ENCODE measurements around the gene ZNF862.

ZNF862 gene

DNA sequence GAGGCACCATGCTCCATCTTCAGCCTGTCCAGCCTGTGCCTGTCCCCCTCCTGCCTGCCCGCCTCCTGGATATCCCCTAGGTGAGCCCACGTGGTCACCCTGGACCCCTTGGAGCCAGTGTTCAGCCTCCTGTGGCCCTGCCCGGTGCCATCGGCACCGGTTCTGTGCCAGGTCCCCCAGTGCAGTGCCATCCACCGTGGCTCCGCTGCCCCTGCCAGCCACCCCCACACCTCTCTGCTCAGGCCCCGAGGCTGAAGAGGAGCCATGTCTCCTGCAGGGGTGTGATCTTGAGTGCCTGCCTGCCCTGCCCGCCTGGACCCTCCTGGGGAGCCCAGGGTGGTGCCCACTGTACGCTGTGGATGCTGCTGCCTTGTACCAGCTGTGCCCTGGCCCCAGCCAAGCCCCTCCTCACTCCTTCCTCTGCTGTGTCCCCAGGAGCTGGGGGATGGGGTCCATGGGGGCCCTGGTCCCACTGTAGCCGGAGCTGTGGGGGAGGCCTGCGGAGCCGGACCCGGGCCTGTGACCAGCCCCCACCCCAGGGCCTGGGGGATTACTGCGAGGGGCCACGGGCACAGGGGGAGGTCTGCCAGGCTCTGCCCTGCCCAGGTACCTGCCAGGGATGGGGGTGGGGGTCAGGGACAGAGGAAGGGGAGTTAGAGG lies 26.2 kb upstream of the ZNF862 start:
- DNase-seq, result no peak

DNA sequence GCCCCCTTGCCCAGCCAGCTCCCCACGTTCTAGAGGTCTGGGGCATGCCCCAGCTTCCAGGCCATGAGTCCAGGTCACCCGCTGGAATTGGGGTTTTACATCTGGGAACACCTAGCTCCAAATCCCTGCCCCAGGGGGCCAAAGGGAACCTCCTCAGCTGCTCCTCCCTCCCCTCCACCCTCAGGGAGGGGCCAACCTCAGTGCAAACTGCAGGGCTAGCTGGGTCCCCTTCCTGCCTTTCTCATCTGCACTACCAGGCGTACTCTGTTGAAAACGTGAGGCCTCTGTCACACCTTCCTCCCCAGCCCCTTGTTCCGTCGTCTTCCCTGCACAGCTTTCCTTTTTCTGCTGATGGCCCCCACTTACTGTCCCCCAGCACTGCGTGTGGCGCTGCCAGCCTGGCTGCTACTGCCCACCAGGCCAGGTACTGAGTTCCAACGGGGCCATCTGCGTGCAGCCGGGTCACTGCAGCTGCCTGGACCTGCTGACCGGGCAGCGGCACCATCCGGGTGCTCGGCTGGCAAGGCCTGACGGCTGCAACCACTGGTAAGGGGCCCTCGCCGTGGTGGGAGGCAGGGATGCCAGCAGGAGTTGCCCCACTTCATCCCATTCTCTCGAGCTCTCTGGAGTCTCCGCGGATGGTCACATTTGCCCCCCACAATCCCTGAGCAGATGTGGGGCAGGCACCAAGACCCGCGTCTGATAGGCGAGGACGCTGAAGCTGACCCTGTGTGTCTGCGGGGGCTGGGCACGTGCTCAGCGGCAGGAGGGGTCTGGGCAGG lies 24.7 kb upstream of the ZNF862 start:
- DNase-seq, result no peak

DNA sequence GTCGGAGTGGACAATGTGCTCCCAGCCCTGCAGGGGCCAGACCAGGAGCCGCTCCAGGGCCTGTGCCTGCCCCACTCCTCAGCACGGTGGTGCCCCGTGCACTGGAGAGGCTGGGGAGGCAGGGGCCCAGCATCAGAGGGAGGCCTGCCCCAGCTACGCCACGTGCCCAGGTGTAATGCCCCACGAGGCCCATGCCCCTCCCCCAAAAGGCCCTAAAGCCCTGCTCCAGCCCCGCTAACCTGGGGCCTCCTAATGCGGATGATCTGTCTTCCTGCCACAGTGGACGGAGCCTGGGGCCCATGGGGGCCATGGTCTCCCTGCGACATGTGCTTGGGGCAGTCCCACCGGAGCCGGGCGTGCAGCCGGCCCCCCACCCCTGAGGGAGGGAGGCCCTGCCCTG lies 23.7 kb upstream of the ZNF862 start:
- DNase-seq, result no peak

DNA sequence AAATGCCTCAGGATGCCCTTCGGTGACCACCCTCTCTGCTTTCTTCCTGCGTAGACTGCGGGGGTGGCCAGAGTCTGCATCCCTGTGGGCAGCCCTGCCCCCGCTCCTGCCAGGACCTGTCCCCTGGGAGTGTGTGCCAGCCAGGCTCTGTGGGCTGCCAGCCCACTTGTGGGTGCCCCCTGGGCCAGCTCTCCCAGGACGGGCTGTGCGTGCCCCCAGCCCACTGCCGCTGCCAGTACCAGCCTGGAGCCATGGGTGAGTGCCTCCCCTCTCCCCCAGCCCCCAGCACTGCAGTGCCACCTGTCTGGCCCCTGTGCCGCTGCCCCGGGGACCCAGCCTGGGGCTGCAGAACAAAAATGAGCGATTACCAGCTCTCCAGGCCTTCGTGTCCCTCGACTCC lies 23.1 kb upstream of the ZNF862 start:
- no peak for DNase-seq

DNA sequence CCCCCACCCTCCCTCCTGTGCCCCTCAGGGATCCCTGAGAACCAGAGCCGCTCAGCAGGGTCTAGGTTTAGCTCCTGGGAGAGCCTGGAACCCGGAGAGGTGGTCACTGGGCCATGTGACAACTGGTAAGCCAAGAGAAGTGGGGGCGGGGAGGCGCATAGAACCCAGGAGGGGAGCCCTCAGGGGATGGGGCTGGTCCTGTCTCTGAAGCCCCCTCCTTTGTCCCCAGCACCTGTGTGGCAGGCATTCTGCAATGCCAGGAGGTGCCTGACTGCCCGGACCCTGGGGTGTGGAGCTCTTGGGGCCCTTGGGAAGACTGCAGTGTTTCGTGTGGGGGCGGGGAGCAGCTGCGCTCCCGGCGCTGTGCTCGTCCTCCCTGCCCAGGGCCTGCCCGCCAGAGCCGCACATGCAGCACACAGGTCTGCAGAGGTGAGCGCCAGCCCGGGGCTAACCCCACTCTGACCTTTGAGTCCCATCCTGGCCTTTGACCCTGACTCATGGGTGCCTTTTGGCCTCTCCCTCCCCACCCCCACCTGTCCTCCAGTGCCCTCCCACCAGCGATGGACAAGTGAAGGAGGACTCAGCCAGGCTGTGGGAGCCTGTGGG lies 22.4 kb upstream of the ZNF862 start:
- DNase-seq, result no peak

DNA sequence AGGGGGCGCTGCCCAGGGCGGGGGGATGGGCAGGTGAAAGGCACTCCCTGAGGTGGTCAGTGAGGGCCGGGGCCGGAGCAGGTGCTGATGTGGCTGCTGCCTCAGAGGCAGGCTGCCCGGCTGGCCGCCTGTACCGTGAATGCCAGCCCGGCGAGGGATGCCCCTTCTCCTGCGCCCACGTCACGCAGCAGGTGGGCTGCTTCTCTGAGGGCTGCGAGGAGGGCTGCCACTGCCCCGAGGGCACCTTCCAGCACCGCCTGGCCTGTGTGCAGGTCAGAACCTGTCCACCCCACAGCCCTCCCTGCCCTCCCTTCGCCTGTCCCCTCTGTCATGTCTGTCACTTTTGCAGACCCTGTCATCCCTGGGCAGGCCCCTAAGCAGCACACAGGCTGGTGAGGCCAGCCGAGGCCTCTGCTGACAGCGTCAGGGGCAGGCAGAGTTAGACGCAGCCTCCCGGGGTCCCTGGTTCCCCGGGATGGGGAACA lies 21.9 kb upstream of the ZNF862 start:
- DNase-seq, result no peak

DNA sequence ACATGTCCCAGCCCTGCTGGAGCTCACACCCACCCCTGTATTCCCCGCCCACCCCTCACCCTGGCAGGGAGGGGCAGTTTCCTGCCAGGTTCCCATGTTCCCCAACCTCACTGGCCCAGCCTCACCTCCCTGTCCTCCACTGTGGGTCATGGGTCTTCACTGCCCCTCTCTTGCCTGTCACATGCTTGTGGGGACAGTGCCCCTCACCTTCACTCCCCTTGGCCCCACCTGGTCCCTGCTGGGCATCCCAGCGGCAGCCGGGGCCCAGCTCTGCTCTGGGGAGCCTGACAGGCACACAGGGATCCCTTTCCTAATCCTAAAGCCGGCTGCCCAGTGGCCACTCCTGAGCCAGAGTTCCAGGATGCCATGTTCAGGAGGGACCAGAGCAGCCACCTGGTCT lies 21.4 kb upstream of the ZNF862 start:
- DNase-seq, result no peak

DNA sequence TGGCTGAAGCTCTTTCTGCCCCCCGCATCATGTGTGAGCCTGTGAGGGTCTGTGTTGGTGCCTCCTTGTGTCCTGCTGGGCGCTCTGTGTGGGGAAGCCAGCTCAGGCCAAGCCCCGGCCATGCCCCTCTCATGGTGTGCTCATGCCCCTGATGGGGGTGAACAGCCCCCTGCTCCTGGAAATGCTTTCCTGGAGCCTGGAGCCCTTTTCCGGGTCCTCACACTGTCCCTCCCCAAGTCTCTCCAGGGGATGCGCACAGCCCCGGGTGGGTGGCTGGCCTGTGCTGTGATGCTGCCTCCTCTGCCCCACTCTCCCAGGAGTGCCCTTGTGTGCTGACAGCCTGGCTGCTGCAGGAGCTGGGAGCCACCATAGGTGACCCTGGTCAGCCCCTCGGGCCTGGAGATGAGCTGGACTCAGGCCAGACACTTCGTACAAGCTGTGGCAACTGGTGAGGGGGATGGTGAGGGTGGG lies 20.8 kb upstream of the ZNF862 start:
- no peak for DNase-seq

DNA sequence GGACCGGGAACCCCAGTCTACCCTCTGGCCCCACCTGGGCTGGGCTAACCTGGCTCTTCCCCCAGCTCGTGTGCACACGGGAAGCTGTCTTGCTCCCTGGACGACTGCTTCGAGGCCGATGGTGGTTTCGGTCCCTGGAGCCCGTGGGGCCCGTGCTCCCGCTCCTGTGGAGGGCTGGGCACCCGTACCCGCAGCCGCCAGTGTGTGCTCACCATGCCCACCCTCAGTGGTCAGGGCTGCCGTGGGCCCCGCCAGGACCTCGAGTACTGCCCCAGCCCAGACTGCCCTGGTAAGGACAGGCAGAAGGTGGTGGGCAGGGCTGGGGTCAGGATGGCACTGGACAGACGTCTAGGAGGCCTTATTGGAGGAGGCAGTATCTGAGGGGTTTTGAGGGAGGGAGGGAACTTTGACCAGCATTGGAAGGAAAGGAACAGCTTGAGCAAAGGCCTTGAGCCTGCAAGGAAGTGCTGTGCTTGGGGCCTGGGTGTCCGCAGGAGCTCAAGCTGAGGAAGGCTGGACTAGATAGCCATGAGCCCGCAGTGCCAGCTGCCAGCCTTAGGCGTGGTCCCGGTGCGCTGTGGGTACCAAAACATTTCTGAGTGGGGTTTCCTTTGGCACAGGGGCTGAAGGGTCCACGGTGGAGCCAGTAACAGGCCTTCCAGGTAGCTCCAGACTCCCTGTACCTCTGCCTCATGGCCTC lies 20.2 kb upstream of the ZNF862 start:
- no peak for DNase-seq

DNA sequence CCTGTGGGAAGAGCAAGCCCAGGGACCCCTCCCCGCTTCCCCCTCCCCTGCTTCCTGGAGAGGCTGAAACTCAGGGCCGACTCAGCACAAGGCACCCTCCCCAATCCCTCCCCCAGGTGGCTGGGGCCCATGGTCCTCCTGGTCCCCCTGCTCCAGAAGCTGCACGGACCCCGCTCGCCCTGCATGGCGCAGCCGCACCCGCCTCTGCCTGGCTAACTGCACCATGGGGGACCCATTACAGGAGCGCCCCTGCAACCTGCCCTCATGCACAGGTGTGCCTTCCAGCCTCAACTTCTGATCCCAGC lies 19.7 kb upstream of the ZNF862 start:
- no peak for DNase-seq

DNA sequence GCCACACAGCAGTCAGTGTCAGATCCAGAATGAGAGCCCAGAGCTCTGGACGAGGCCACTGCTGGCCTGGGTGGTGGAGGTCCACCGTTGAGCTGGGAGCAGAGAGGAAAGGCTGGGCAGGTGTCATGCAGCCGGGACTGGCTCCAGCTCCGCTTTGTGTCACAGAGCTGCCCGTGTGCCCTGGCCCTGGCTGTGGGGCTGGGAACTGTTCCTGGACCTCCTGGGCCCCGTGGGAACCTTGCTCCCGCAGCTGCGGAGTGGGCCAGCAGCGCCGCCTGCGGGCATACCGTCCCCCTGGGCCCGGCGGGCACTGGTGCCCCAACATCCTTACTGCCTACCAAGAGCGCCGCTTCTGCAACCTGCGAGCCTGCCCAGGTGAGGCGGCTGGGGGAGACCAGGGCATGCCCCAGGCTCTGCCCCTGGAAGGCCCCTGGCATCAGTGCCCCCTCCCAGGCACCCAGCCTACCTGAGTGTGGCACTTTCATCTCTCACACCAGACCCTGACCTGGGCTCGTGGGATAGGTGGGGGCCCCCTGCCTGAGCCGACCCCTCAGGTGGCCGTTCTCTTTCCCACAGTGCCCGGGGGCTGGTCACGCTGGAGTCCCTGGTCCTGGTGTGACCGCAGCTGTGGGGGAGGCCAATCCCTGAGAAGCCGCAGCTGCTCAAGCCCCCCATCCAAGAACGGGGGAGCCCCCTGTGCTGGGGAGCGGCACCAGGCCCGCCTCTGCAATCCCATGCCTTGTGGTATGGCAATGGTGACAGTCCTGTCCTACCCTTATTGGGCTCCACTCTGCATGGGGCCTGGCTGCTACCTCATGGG lies 18.8 kb upstream of the ZNF862 start:
- DNase-seq, result no peak

DNA sequence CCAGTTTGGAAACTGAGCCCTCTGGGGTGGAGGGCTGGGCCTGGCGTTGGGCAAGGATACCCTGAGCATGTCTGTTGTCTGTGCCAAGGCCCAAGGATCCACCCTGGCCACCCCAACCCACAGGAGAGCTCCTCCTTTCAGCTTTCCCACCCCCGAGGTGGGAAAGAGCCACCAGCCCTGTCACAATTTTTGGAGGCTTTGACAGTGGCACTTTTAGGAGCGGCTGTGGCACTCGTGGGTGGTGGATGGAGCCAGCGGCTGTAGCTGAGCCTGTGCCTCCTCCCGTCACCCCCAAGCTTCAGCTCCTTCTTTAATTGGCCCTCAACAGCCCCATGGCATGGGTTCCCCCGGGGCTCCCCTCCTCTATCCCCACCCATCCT lies 18.2 kb upstream of the ZNF862 start:
- no peak for DNase-seq

DNA sequence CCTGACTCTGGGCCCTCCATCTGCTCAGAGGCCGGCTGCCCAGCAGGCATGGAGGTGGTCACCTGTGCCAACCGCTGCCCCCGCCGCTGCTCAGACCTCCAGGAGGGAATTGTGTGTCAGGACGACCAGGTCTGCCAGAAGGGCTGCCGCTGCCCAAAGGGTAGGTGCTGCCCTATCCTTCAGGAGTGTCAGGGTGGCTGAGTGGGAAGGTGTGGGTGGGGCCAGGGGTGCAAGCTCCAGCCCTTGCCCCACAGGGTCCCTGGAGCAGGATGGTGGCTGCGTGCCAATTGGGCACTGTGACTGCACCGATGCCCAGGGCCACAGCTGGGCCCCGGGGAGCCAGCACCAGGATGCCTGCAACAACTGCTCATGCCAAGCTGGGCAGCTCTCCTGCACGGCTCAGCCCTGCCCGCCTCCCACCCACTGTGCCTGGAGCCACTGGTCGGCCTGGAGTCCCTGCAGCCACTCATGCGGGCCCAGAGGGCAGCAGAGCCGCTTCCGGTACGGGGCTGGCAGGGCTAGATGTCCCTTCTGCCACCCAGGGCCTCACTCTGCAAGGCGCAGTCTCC lies 17.5 kb upstream of the ZNF862 start:
- DNase-seq, result no peak

DNA sequence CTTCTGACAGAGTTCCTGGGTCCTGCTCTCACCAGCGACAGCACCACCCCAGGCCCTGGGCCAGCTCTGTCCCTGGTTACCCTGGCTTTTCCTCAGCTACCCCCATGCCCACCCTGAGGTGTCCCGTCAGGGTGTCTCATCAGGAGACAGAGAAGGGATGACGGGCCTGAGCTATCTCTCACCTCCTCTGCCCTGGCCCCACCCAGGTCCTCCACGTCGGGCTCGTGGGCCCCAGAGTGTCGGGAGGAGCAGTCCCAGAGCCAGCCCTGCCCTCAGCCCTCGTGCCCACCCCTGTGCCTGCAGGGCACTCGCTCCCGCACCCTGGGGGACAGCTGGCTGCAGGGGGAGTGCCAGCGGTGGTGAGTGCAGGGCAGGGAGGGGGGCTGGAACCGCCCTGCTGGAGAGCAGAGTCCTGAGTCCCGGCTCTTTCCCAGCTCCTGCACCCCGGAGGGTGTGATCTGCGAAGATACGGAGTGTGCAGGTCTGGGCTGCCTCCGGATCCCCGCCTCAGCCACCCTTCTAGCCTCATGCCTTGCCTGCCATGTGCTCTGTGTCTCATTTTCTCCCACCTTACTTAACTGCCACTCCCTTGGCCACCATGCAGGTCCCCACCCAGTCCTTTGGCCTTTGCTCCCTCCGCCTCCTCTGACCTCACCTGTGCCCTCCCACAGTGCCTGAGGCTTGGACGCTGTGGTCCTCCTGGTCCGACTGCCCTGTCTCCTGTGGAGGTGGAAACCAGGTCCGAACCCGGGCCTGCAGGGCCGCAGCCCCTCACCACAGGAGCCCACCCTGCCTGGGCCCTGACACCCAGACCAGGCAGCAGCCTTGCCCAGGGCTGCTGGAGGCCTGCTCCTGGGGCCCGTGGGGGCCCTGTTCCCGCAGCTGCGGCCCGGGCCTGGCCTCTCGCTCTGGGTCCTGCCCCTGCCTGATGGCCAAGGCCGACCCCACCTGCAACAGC lies 16.7 kb upstream of the ZNF862 start:
- DNase-seq, result no peak

DNA sequence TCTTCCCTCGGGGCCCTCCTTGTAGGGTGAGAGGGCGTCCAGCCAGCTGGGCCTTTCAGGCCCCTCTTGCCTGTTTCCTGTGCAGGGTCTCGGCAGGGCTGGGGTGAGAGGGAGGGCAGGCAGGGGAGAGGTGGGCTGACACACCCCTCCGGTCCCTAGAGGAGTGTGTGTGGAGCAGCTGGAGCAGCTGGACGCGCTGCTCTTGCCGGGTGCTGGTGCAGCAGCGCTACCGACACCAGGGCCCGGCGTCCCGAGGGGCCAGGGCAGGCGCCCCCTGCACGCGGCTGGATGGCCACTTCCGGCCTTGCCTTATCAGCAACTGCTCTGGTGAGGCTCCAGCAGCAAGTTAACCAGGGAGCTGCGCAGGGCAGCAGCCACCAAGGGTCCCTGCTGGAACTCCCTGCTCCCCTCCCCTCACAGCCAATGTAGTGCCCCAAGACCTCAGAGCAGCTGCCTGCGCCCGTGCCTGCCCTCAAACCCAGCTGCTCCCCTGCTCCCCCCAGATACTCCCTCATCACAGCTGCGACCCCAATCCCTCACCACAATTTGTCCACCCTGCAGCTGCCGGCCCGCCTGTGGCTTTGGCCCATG lies 15.7 kb upstream of the ZNF862 start:
- no peak for DNase-seq

DNA sequence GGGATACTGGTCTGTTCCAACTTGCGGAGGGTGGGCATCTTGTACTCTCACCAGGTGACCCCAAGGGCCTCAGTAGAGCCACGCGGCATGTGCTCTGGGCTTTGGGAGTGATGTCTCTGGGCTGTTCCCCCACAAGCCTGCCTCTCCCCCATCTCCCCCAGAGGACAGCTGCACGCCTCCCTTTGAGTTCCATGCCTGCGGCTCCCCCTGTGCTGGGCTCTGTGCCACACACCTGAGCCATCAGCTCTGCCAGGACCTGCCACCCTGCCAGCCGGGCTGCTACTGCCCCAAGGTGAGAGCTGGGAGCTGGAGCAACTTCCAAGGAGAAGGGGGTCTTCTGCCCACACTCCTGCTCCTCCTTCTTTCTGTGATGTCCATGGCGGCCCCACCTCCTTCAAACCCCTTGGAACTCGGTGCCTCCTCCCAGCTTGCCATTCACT lies 15.0 kb upstream of the ZNF862 start:
- DNase-seq, result no peak

DNA sequence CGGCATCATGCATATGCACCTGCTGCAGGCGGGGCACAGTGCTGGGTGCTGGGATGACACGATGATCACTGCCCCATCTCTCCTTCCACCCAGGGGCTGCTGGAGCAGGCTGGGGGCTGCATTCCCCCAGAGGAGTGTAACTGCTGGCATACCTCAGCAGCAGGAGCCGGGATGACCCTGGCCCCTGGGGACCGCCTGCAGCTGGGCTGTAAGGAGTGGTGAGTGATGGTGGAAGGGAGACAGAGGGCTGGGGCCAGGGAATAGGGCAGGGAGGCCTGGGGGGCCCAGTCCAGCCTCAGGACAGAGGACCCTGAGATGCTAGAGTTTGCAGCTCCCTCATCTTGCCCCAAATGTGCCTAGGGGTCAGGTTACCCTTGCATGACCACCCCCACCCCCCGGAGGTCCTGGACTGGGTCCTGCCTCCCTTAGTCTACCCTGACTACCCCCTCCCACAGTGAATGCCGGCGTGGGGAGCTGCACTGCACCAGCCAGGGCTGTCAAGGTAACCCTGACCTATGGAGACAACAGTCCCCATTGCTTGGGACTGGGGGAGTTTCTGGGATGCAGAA lies 14.5 kb upstream of the ZNF862 start:
- DNase-seq, result no peak

DNA sequence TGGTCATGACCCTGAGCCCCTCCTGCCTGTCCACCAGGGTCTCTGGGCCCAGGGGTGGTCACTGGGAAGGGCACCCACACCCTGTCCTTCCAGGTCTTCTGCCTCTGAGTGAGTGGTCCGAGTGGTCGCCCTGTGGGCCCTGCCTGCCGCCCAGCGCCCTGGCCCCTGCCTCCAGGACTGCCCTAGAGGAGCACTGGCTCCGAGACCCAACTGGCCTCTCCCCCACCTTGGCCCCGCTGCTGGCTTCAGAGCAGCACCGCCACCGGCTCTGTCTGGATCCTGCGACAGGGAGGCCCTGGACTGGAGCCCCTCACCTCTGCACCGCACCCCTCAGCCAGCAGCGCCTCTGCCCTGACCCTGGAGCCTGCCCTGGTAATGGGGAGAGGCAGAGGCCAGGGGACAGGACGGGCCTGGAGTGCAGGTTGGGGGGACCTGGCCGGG lies 13.9 kb upstream of the ZNF862 start:
- DNase-seq, result no peak

DNA sequence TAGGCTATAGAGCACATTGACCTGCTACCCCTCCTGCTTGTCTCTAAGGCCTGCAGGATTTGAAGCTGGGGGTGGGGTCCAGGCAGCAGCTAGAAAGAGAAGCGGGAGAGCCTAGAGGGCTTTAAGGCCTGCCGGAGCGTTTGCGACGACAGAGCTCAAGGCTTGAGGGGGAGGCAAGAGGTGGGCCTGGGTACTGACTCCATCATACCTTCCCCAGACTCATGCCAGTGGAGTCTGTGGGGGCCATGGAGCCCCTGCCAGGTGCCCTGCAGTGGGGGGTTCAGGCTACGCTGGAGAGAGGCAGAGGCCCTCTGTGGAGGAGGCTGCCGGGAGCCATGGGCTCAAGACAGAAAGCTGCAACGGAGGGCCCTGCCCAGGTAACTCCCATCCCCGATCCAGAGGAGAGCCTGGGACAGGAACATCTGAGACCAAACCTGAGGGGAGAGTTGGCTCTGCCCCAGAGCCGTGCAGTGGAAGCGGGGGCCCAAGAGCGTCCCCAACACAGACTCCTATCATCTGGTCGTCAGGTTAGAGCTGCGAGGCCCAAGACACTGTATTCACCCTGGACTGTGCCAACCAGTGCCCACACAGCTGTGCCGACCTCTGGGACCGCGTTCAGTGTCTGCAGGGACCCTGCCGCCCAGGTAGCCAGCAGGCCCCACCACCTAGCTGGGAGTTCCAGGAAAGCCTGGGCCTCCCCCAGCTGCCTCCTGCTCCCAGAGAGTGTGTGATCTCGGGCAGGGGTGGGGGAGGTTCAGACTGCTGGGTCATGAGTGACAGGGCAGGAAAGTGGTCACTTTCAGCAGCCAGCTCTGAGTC lies 13.2 kb upstream of the ZNF862 start:
- DNase-seq, result no peak

Measured in NCI-H1417 treated with DMSO at 0.1 percent for 48 hours (cell line).